MCF 10A (cell line): Measurements from ENCODE around the gene SOCS3. TPM values are rescaled to one million over a fixed set of nuclear protein-coding genes. Genes with fewer than 3 reads are reported as not detected.

Experiments used
- BruUV-seq: library from RNA; stranded (reverse); fragments of 400-500 nt; replicated peaks from 2 replicates; lab custom pipeline; 2021; lab: Mats Ljungman, UMichigan
- CTCF ChIA-PET: fragments of 300-600 bp; sonication (Branson Sonifier 250); formaldehyde crosslinking; extraction: SDS; loops from one replicate; lab custom pipeline; 2021; ENCODE audit warnings: antibody characterized with exemption, inconsistent platforms; lab: Yijun Ruan, JAX
- POLR2A ChIA-PET: fragments of 300-600, 350-650 bp; sonication (Branson Sonifier 250); formaldehyde crosslinking; extraction: SDS; loops from one replicate; lab custom pipeline; 2020; ENCODE audit warnings: antibody characterized with exemption, inconsistent platforms; lab: Yijun Ruan, JAX
- DNase-seq: peaks from one replicate; pipeline ENCODE4 v3.0.0-alpha.2; 2018; ENCODE audit not compliant: unreplicated experiment
- H3K27ac Mint-ChIP-seq: one replicate; pipeline ENCODE4 v1.8.0; 2022; ENCODE audit warnings: mild to moderate bottlenecking, low read depth, mixed read lengths; ENCODE audit not compliant: unreplicated experiment
- H3K27me3 Mint-ChIP-seq: one replicate; pipeline ENCODE4 v1.8.0; 2022; ENCODE audit warnings: mixed read lengths; ENCODE audit not compliant: insufficient read depth, unreplicated experiment
- H3K36me3 Mint-ChIP-seq: one replicate; pipeline ENCODE4 v1.8.0; 2022; ENCODE audit warnings: mild to moderate bottlenecking, moderate library complexity, mixed read lengths; ENCODE audit not compliant: insufficient read depth, unreplicated experiment
- H3K4me1 Mint-ChIP-seq: one replicate; pipeline ENCODE4 v1.8.0; 2022; ENCODE audit warnings: mixed read lengths; ENCODE audit not compliant: insufficient read depth, unreplicated experiment
- H3K4me3 Mint-ChIP-seq: one replicate; pipeline ENCODE4 v1.8.0; 2022; ENCODE audit warnings: mild to moderate bottlenecking, moderate library complexity, mixed read lengths; ENCODE audit not compliant: unreplicated experiment
- H3K9me3 Mint-ChIP-seq: one replicate; pipeline ENCODE4 v1.8.0; 2022; ENCODE audit warnings: mixed read lengths; ENCODE audit not compliant: unreplicated experiment
- CTCF ChIP-seq: fragments of 200-600 bp; IDR thresholded peaks from one replicate; pipeline ENCODE4 v1.8.0; 2022; ENCODE audit warnings: antibody characterized with exemption, mild to moderate bottlenecking; ENCODE audit not compliant: unreplicated experiment
- intact Hi-C: fragments of 100-400 bp; cut with micrococcal nuclease; formaldehyde crosslinking; loops from 2 replicates; pipeline ENCODE4 v1.14.1; 2022
- total RNA-seq: library from RNA; stranded (reverse); gene quantifications from 2 replicates; pipeline ENCODE4 v1.2.3, GENCODE V29; 2022

The SOCS3 gene
- total RNA-seq, 1 experiment from 2014 or later = 2.5 TPM

GRCh38 chr17:78342449-78343186, 17.3 kb downstream of the SOCS3 start:
- peak; percentile 91 for DNase-seq
- no peaks in the 10 kb centered on the region for H3K9me3 Mint-ChIP-seq
- peak overlapping the region; percentile 63 for H3K4me3 Mint-ChIP-seq
- CTCF ChIA-PET = interaction anchor here (0.6 to 0.8 kb wide), 2 partner anchors 74 to 633 kb away, joined by 3 to 5 read pairs; no protein-coding TSS in a partner anchor
- intact Hi-C loops = loop anchor here (1.0 to 2.0 kb wide), 3 partner anchors 9 to 28 kb away; partner anchors contain the start of gene SOCS3
- H3K27ac Mint-ChIP-seq = peak overlapping the region; percentile 50
- no peak for TF ChIP-seq CTCF
- peaks cover 7% of the 10 kb centered on the region for H3K36me3 Mint-ChIP-seq
- no TSS peak for BruUV-seq
- no peaks in the 10 kb centered on the region for H3K27me3 Mint-ChIP-seq
- H3K4me1 Mint-ChIP-seq = peaks cover 32% of the 10 kb centered on the region
- POLR2A ChIA-PET = interaction anchor here (0.6 to 5.7 kb wide), 11 partner anchors 8 to 228 kb away, joined by 3 to 60 read pairs (median 5); partner anchors contain the start of genes PGS1 and SOCS3

- H3K4me3 Mint-ChIP-seq = peak overlapping the region; percentile 59
- peaks cover 32% of the 10 kb centered on the region for H3K4me1 Mint-ChIP-seq
- H3K27ac Mint-ChIP-seq = no peak overlapping the region
- ChIA-PET CTCF (interaction anchor here (1.2 kb wide), 1 partner anchor 19 kb away, joined by 3 read pairs; no protein-coding TSS in a partner anchor), POLR2A (interaction anchor here (0.5 to 5.7 kb wide), 11 partner anchors 7 to 227 kb away, joined by 3 to 60 read pairs (median 4); partner anchors contain the start of genes PGS1 and SOCS3)
- peak; percentile 70 for DNase-seq
- H3K9me3 Mint-ChIP-seq = no peaks in the 10 kb centered on the region
- BruUV-seq = no TSS peak
- H3K27me3 Mint-ChIP-seq = no peaks in the 10 kb centered on the region
- TF ChIP-seq CTCF = no peak
- peaks cover 7% of the 10 kb centered on the region for H3K36me3 Mint-ChIP-seq
- intact Hi-C loops = loop anchor here (1.0 to 2.0 kb wide), 2 partner anchors 18 to 27 kb away; partner anchors contain the start of gene SOCS3
Measured at GRCh38 chr17:78341559-78342448, 18.1 kb downstream of the SOCS3 start.

GRCh38 chr17:78340183-78340955, 19.5 kb downstream of the SOCS3 start:
- TF ChIP-seq CTCF = no peak
- Mint-ChIP-seq H3K9me3 (no peaks in the 10 kb centered on the region), H3K4me1 (peaks cover 30% of the 10 kb centered on the region), H3K27ac (no peak overlapping the region), H3K27me3 (no peaks in the 10 kb centered on the region), H3K36me3 (peaks cover 6% of the 10 kb centered on the region), H3K4me3 (no peak overlapping the region)
- POLR2A ChIA-PET = interaction anchor here (0.6 to 5.7 kb wide), 4 partner anchors 19 to 377 kb away, joined by 3 to 60 read pairs (median 4); partner anchors contain the start of gene SOCS3
- CTCF ChIA-PET = interaction anchor here (0.6 to 1.4 kb wide), 3 partner anchors 12 to 52 kb away, joined by 3 to 4 read pairs (median 4); no protein-coding TSS in a partner anchor
- no peak for DNase-seq
- BruUV-seq = no TSS peak
- intact Hi-C loops = no loop called here
